Erythroblast (primary cell): ENCODE data around the gene TMEM240.
"Not testable (repeated sequence)": the region's sequence is repeated elsewhere in the genome, so short reads cannot be mapped to it uniquely, and the experiment has no call there.

Experiments used
- DNase-seq, 2 experiments: peaks; one replicate each; lab custom pipeline; 2025; lab: John Stamatoyannopoulos, UW
- GATA1 ChIP-seq: IDR thresholded peaks from 2 replicates; pipeline ENCODE4 v1.6.1; 2011; ENCODE audit warnings: low read depth, mild to moderate bottlenecking, control low read depth, low read length, moderate library complexity
- POLR2A ChIP-seq: IDR thresholded peaks from 2 replicates; pipeline ENCODE4 v1.6.1; 2011; ENCODE audit warnings: mild to moderate bottlenecking, low read length

Gene TMEM240

GRCh38 chr1:1487701-1488100 is 52.7 kb downstream of the TMEM240 start:
- TF ChIP-seq GATA1: no peak
- TF ChIP-seq POLR2A: no peak

GRCh38 chr1:1485755-1486317 is 54.6 kb downstream of the TMEM240 start:
- DNase-seq: not testable (repeated sequence)

More at GRCh38 chr1:1487701-1488100, 52.7 kb downstream of the TMEM240 start:
- DNase-seq: no peak

DNA sequence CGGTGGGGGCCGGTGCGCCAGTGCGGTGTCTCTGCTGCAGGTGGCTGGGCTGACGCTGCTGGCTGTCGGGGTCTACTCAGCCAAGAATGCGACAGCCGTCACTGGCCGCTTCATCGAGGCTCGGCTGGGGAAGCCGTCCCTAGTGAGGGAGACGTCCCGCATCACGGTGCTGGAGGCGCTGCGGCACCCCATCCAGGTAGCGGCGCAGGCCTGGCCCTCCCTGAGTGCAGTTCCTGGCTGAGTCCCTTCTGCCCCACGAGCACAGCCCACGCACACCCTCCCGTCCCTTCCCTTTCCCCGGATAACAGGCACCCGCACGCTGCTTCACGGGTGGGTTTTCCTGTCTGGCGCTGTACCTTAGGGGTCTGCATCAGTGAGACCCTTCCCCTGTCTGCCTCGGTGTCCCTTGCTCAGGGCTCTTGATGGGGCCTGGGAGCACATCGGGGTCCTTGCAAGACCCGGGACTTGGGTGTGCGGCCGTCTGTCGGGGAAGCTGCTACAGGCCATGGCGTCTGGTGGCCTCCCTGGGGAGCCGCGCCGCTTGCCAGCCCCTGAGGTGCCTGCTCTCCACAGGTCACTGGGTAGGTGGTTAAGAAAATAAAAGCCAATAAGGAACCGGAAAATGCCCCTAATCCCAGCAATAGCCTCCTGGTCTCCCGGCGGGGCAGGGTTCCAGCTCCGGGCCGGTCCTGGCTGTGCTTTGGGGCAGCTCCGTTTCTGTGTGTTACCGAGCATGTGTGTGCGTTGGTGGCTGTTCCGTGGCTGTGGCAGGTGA is 55.3 kb downstream of the TMEM240 start:
- not testable (repeated sequence) for DNase-seq
